Ectodermal cell (in vitro differentiated cells): Measurements from ENCODE around the gene TMPRSS6.

Experiments used
- H3K27ac ChIP-seq: 2 replicates; pipeline ENCODE4 v1.7.0; 2013; ENCODE audit warnings: mild to moderate bottlenecking, low read depth, low read length; ENCODE audit not compliant: insufficient read depth, poor library complexity, severe bottlenecking
- H3K27me3 ChIP-seq: 2 replicates; pipeline ENCODE4 v1.7.0; 2013; ENCODE audit warnings: mild to moderate bottlenecking, low read length; ENCODE audit not compliant: insufficient read depth, control insufficient read depth, poor library complexity, severe bottlenecking
- H3K36me3 ChIP-seq: one replicate; pipeline ENCODE4 v1.7.0; 2013; ENCODE audit warnings: low read length; ENCODE audit not compliant: control insufficient read depth, insufficient read depth
- H3K4me1 ChIP-seq: one replicate; pipeline ENCODE4 v1.7.0; 2013; ENCODE audit warnings: low read length; ENCODE audit not compliant: control insufficient read depth, insufficient read depth
- H3K4me3 ChIP-seq: 2 replicates; pipeline ENCODE4 v1.7.0; 2013; ENCODE audit warnings: low read depth, low read length, control low read depth; ENCODE audit not compliant: insufficient read depth
- H3K9me3 ChIP-seq: 2 replicates; pipeline ENCODE4 v1.7.0; 2013; ENCODE audit warnings: mild to moderate bottlenecking, low read length, moderate library complexity; ENCODE audit not compliant: control insufficient read depth
- WGBS, 2 experiments: methylation state at CpG; one replicate each; pipeline ENCODE4 v1.1.7; 2013; ENCODE audit warnings: missing lambda C conversion rate in 2 of 2; 5-methylcytosine and 5-hydroxymethylcytosine counted together

Gene TMPRSS6

DNA sequence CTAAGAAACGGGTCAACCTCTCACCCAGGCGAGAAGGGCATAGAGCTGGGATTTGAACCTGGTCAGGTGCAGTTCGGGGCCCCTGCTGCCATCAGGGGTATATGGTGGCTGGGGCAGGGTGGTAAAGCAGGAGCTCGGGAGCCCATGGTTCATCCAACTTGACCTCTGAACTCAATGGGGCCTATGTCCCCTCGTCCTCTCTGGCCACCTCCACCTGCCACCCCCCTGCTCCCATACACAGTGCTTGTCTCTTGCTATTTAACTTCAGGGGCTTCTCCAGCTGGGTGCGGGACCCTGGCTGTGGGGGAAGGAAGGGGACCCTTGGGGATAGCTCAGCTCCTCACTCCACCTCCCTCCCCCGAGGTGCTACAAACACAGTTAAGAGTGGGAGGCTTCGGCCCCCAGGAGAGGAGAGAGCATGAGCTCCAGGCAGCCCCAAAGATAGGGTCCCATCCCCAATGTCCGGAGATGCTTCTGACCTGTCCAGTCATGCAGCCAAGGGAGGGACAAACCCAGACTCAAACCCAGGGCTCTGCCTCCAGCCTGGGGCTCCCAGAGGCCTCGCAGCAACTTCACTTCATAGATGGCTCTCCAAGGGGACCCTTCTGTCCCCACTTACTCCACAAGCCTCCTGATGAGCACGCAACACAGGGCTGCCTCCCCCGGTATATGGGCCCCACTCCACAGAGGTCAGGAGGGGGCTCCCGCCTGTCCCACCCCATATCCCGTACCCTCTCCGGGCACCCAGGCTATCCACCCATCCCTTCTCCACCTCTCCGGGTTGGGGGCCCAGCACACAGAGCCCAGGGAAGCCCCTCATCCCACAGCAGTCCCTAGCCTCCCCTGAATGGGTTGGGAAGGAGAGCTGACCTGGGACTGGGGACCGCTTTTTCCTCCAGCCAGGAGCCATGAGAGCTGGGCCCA is 39.5 kb upstream of the TMPRSS6 start:
- Histone ChIP-seq H3K27ac (no peak overlapping the region), H3K27me3 (no peaks in the 10 kb centered on the region), H3K4me1 (peaks cover 8% of the 10 kb centered on the region), H3K9me3 (no peaks in the 10 kb centered on the region), H3K36me3 (no peaks in the 10 kb centered on the region), H3K4me3 (no peak overlapping the region)
- WGBS, 2 experiments: 88% methylated on average over 17 of the region's 17 CpGs

DNA sequence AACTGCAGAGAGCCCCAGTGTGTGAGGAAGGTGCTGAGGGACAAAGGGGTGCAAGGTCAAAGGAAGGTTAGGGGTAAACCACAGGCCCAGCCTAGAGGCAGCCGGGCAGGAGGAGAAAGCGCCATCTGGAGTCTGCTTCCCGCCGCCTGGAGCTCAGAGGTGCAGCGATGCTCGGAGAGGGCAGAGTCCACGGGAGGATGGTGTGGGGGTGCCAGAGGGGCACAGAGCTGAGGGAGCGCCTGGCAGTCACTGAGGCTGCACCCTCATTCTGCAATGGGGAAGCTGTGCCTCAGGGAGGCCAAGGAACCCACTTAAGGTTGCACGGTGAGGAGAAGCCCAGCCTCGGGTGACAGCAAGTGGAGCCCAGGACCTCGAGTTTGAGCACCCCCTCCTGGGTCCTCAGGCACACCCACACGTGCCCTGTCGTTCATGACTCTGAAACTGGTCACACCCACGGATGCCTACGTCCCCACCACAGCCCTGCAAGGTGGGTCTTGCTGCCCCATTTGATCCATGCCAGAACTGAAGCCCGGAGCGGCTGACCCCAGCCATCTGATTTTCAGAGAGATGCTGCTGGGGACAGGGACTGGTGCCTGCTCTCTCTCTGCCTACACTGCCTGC is 38.6 kb upstream of the TMPRSS6 start:
- H3K27ac ChIP-seq: no peak overlapping the region
- 80% methylated on average over 17 of the region's 17 CpGs for WGBS, 2 experiments

DNA sequence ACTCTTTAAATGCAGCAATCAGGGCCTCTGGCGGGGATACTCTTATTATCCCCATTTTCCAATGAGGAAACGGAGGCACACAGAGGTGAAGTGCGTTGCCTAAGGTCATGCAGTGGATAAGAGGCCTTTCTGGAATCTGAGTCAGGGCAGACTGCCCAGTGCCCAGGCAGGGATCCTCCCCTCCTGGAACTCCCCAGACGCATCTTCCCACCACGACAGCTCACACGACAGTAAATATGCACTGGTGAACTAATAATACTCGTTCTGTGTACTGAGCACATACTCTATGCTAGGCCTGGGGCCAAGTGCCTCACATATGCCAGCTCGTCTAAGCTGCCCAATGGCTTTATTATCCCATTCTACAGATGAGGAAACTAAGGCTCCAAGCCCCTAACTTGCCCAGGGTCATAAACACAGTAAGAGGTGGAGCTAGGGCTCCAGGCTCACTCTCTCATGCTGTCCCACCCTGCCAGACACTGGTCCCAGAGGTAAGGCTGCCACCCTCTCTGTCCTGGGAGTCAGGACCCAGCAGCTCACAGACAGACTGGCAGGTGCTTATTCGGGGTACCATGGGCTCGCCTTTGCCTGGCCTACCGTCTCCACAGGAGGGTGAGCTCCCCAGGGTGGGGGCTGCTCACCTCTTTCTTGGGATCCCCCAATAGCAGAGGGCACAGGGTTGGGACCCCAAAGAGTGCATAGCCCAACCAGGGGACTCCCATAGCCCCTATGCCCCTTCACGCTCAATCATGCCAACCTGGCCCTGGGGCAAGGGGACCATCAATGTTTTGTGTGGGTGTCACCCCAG is 37.9 kb upstream of the TMPRSS6 start:
- H3K27me3 ChIP-seq: no peaks in the 10 kb centered on the region
- H3K36me3 ChIP-seq: no peaks in the 10 kb centered on the region

More for the DNA sequence above, 38.6 kb upstream of the TMPRSS6 start:
- peaks cover 8% of the 10 kb centered on the region for H3K4me1 ChIP-seq
- H3K36me3 ChIP-seq: no peaks in the 10 kb centered on the region
- H3K27me3 ChIP-seq: no peaks in the 10 kb centered on the region
- no peak overlapping the region for H3K4me3 ChIP-seq
- H3K9me3 ChIP-seq: no peaks in the 10 kb centered on the region

DNA sequence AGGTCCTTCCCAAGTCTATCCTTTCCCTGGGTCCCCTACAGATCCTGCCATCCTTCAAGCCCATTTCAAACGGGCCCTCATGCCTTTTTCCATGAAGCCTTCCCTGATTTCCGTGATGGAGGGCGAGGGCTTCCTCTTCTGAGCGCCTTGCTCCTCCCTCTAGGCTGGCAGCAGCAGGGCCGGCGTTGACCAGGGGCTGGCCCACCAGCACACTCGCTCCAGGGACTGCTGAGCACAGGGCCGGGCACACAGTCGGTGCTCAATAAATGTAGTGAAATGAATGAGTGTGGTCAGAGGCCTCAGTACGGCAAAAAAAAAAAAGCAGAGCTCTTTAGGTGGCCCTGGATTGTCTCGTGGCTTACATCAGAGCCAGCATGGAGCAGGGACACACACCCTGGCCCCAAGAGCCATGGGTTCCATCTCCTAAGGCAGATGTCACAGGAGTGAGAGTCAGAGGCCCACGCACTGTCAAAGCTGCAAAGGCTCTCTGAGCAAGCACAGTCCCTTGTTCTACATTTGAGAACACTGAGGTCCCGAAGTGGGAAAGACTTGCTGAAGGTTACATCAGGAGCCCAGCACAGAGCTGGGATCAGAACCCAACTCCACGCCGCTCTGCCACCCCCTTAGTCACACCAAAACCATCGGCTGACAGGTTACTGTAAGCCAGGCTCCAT is 37.1 kb upstream of the TMPRSS6 start:
- Histone ChIP-seq H3K27ac (no peak overlapping the region), H3K9me3 (no peaks in the 10 kb centered on the region), H3K4me1 (peaks cover 8% of the 10 kb centered on the region), H3K4me3 (no peak overlapping the region), H3K27me3 (no peaks in the 10 kb centered on the region), H3K36me3 (no peaks in the 10 kb centered on the region)
- 92 to 93% methylated on average over 16 of the region's 16 CpGs for WGBS, 2 experiments

More for the DNA sequence above, 37.9 kb upstream of the TMPRSS6 start:
- peaks cover 8% of the 10 kb centered on the region for H3K4me1 ChIP-seq
- H3K27ac ChIP-seq: no peak overlapping the region
- no peaks in the 10 kb centered on the region for H3K9me3 ChIP-seq
- H3K4me3 ChIP-seq: no peak overlapping the region
- 92 to 95% methylated on average over 12 of the region's 12 CpGs for WGBS, 2 experiments

DNA sequence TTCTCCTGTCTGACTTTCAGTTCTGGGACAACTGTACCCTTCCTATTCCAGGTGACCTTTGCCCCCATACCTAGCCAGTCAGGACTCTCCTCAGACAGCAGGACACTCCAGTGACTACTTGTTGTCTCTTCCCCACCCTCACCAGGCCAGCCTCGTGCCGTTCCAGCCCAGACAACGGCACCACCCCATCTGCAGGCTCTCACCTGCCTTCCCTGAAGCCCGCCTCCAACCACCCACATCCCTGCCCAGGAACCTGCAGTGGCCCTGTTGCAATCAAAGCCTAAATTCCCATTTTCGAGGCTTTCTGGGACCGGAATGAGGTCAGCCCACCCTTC is 36.5 kb upstream of the TMPRSS6 start:
- H3K4me3 ChIP-seq: no peak overlapping the region
- no peaks in the 10 kb centered on the region for H3K9me3 ChIP-seq
- H3K4me1 ChIP-seq: peaks cover 8% of the 10 kb centered on the region
- H3K27me3 ChIP-seq: no peaks in the 10 kb centered on the region
- no peaks in the 10 kb centered on the region for H3K36me3 ChIP-seq
- whole genome bisulfite sequencing, 2 experiments: 85% methylated on average over 6 of the region's 6 CpGs
- H3K27ac ChIP-seq: no peak overlapping the region

DNA sequence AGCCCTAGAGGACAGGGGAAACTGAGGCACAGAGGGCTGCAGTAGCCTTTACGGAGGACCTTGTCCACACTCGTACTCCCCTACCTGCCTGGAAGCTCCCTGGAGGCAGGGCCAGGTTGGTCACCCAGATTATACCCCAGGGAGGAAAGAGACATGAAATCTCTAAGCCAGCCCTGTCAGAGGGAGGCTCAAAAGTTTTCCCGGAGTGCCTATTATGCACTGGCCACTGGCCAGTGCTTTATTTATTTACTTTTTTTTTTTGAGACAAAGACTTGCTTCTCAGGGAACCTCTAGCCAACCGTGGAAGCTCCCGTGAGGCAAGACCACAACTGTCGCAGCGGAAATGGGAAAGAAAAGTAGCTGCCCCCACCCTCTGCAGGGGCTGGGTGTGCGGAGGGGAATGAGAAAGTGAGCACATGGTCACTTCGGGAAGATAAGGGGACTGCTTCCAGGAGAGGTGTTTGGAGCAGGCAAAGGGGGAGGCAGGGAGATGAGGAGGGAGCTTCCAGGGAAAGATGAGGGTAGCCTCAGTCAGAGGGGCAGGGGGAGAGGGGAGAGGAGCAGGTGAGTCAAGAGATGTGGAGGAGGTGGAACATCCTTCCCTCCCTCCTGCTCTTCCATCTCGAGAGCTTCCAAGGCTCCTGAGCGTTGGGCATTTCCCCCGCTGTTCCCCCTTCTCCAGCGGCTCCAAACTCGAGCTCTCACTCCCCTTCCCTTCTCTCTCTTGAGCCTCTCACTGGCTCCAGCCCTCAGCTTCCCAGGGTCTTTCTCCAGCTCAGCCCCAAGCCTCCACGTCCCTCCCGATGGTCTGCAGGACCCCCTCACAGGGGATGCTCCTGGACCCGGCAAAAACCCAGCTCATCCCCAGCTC is 35.9 kb upstream of the TMPRSS6 start:
- Histone ChIP-seq H3K9me3 (no peaks in the 10 kb centered on the region), H3K4me3 (no peak overlapping the region), H3K4me1 (peaks cover 8% of the 10 kb centered on the region), H3K27ac (no peak overlapping the region), H3K36me3 (no peaks in the 10 kb centered on the region), H3K27me3 (no peaks in the 10 kb centered on the region)
- 67 to 69% methylated on average over 17 of the region's 17 CpGs for WGBS, 2 experiments

DNA sequence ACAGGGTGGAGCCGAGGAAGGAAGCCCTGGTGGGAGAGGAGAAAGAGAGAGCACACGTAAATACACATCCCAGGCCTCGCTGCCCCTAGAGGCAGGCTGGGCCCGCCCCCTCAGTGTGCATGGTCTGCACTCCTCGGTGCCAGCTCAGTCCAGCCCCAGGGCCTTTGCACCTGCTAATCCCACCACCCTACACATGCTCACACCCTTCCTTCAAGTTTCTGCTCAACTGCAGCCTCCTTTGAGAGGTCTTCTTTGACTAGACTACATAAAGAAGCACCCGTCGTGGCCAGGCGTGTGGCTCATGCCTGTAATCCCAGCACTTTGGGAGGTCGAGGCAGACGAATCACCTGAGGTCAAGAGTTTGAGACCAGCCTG is 34.7 kb upstream of the TMPRSS6 start:
- no peaks in the 10 kb centered on the region for H3K27me3 ChIP-seq

DNA sequence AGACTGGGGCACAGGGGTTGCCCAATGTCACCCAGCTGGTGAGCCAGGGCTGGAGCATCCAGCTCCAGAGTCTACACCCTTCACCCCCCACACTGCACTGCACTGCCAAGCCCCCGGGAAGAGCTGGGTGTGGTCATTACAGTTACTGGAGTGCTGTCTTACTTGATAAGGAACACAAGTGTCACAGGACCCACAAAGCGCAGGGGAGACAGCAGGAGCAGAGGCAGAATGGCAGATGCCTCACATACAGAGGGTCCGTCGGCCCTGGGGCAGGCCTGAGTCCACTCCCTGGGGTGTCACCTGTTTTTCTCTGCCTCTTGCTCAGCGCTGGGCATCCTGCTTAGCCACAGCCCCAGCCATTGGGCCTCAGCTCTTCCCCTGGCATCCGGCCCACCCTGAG is 32.5 kb upstream of the TMPRSS6 start:
- 87 to 88% methylated on average over 6 of the region's 6 CpGs for WGBS, 2 experiments
- no peaks in the 10 kb centered on the region for H3K27me3 ChIP-seq

More for the DNA sequence above, 34.7 kb upstream of the TMPRSS6 start:
- no peak overlapping the region for H3K27ac ChIP-seq
- no peak overlapping the region for H3K4me3 ChIP-seq
- WGBS, 2 experiments: 89 to 90% methylated on average over 10 of the region's 10 CpGs
- H3K9me3 ChIP-seq: no peaks in the 10 kb centered on the region
- H3K4me1 ChIP-seq: peaks cover 8% of the 10 kb centered on the region
- no peaks in the 10 kb centered on the region for H3K36me3 ChIP-seq

DNA sequence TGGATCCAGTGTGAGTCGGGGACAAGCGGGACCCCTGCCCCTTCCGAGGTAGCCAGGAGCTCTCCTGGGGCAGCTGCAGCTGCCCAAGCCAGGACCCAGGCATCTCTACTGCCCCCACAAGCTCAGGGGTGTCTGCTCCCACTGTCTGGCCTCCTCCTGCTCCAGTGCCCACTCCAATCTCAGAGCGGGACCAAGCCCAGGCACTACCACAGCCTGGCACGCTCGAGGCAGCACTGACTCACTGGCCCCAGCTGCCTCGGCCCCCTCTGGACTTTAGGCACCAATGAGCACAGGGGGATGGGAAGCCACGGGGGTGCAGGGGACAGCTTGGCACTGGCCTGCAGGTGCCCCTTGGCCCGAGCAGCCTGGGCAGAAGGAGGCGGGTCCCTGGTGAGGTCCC is 32.0 kb upstream of the TMPRSS6 start:
- Histone ChIP-seq H3K36me3 (no peaks in the 10 kb centered on the region), H3K4me1 (peaks cover 8% of the 10 kb centered on the region), H3K27ac (no peak overlapping the region), H3K27me3 (no peaks in the 10 kb centered on the region), H3K9me3 (no peaks in the 10 kb centered on the region), H3K4me3 (no peak overlapping the region)
- WGBS, 2 experiments: 91 to 94% methylated on average over 10 of the region's 10 CpGs

More for the DNA sequence above, 32.5 kb upstream of the TMPRSS6 start:
- no peak overlapping the region for H3K27ac ChIP-seq
- H3K4me1 ChIP-seq: peaks cover 8% of the 10 kb centered on the region
- H3K36me3 ChIP-seq: no peaks in the 10 kb centered on the region
- H3K9me3 ChIP-seq: no peaks in the 10 kb centered on the region
- H3K4me3 ChIP-seq: no peak overlapping the region
